H1 (cell line): ENCODE results near the gene TKFC. TPM values are rescaled to one million over a fixed set of nuclear protein-coding genes. Genes with fewer than 3 reads are reported as not detected.

Experiments
- CTCF ChIA-PET: fragments of 300-600 bp; sonication (Branson Sonifier 250); formaldehyde crosslinking; loops from one replicate; lab custom pipeline; 2021; ENCODE audit not compliant: partially characterized antibody; lab: Charles Lee
- POLR2A ChIA-PET: fragments of 300-600 bp; sonication (Branson Sonifier 250); formaldehyde crosslinking; loops from one replicate; lab custom pipeline; 2021; ENCODE audit warnings: inconsistent platforms; ENCODE audit not compliant: partially characterized antibody; lab: Charles Lee
- DNase-seq, 2 experiments: peaks; one replicate each; pipeline versions ENCODE4 v3.0.0 to v3.0.0-alpha.2; 2010 to 2022; ENCODE audit warnings: low spot score in 2 of 2, low read depth in 1 of 2, mixed read lengths in 1 of 2
- FAIRE-seq: peaks from 2 replicates; lab custom pipeline; 2011; peaks lifted over from hg19 to GRCh38; lab: Jason Lieb, UNC
- H2AFZ ChIP-seq: 2 replicates; pipeline ENCODE4 v1.8.1; 2012; ENCODE audit warnings: low read length, inconsistent platforms
- H2AK5ac ChIP-seq: 2 replicates; pipeline ENCODE4 v1.6.1; 2013; ENCODE audit warnings: low read depth, low read length
- H2BK120ac ChIP-seq: replicated peaks from 2 replicates; pipeline ENCODE3; 2013; ENCODE audit warnings: low read depth, low read length, inconsistent platforms
- H2BK12ac ChIP-seq: 2 replicates; pipeline ENCODE4 v1.6.1; 2013; ENCODE audit warnings: low read depth, low read length
- H2BK15ac ChIP-seq: 2 replicates; pipeline ENCODE4 v1.6.1; 2013; ENCODE audit warnings: low read length
- H2BK20ac ChIP-seq: 2 replicates; pipeline ENCODE4 v1.6.1; 2013; ENCODE audit warnings: low read length
- H2BK5ac ChIP-seq: 2 replicates; pipeline ENCODE4 v1.6.1; 2013; ENCODE audit warnings: low read depth, low read length
- H3K14ac ChIP-seq: 2 replicates; pipeline ENCODE4 v1.6.1; 2013; ENCODE audit warnings: inconsistent platforms; ENCODE audit not compliant: insufficient read length
- H3K18ac ChIP-seq: 2 replicates; pipeline ENCODE4 v1.6.1; 2013; ENCODE audit warnings: low read length; ENCODE audit errors: extremely low read depth
- H3K23ac ChIP-seq: 2 replicates; pipeline ENCODE4 v1.6.1; 2013; ENCODE audit warnings: inconsistent platforms; ENCODE audit not compliant: insufficient read length
- H3K23me2 ChIP-seq: 2 replicates; pipeline ENCODE4 v1.6.1; 2013; ENCODE audit warnings: low read depth, low read length
- H3K27ac ChIP-seq: 2 replicates; pipeline ENCODE4 v1.6.1; 2011; ENCODE audit warnings: low read depth, low read length, inconsistent platforms
- H3K27me3 ChIP-seq, 4 experiments: replicated peaks in 1 of 4; 1 replicate in 1 of 4; 2 replicates in 3 of 4; pipeline versions ENCODE4 v1.6.1 to v1.8.1; 2011 to 2013; ENCODE audit warnings: low read length in 3 of 4, mild to moderate bottlenecking in 3 of 4, inconsistent platforms in 2 of 4, mixed read lengths in 2 of 4, moderate library complexity in 1 of 4; ENCODE audit not compliant: control insufficient read depth in 3 of 4, insufficient read depth in 3 of 4; ENCODE audit errors: extremely low read depth in 1 of 4
- H3K36me3 ChIP-seq, 4 experiments: 2 replicates each; pipeline versions ENCODE4 v1.6.1 to v1.8.1; 2011 to 2013; ENCODE audit warnings: mild to moderate bottlenecking in 4 of 4, low read length in 3 of 4, moderate library complexity in 2 of 4, control low read depth in 1 of 4, inconsistent platforms in 1 of 4; ENCODE audit not compliant: insufficient read depth in 4 of 4, control insufficient read depth in 2 of 4
- H3K4ac ChIP-seq: replicated peaks from 2 replicates; pipeline ENCODE3; 2013; ENCODE audit warnings: low read length, low read depth, mixed read lengths, inconsistent platforms; ENCODE audit not compliant: insufficient read length
- H3K4me1 ChIP-seq, 4 experiments: replicated peaks in 1 of 4; 1 replicate in 1 of 4; 2 replicates in 3 of 4; pipeline versions ENCODE4 v1.6.1 to v1.8.1; 2011 to 2013; ENCODE audit warnings: low read length in 3 of 4, inconsistent platforms in 2 of 4, mixed read lengths in 1 of 4; ENCODE audit not compliant: insufficient read depth in 4 of 4, control insufficient read depth in 3 of 4
- H3K4me2 ChIP-seq, 2 experiments: 2 replicates each; pipeline versions ENCODE4 v1.6.1 to v1.8.1; 2011 to 2013; ENCODE audit warnings: low read depth in 2 of 2, low read length in 2 of 2, control low read depth in 1 of 2, inconsistent platforms in 1 of 2, mild to moderate bottlenecking in 1 of 2; ENCODE audit not compliant: insufficient read depth in 1 of 2
- H3K4me3 ChIP-seq, 4 experiments: fragments of 200-600, 300-600 bp in 1 of 4; sonication (generic), shearing (Covaris generic), sonication (Bioruptor Twin) in 1 of 4; 2 replicates each; pipeline versions ENCODE4 v1.5.1 to v1.8.1; 2011 to 2016; ENCODE audit warnings: low read length in 4 of 4, low read depth in 3 of 4, control low read depth in 2 of 4, inconsistent platforms in 2 of 4, mild to moderate bottlenecking in 2 of 4, mixed read lengths in 1 of 4, moderate library complexity in 1 of 4; ENCODE audit not compliant: insufficient read depth in 2 of 4; ENCODE audit errors: extremely low read depth in 1 of 4
- H3K56ac ChIP-seq: replicated peaks from 2 replicates; pipeline ENCODE3; 2013; ENCODE audit warnings: low read depth, mild to moderate bottlenecking, mixed read lengths, low read length, inconsistent platforms; ENCODE audit not compliant: insufficient read length
- H3K79me1 ChIP-seq: 2 replicates; pipeline ENCODE4 v1.6.1; 2013; ENCODE audit warnings: low read depth, low read length, control low read depth
- H3K79me2 ChIP-seq, 2 experiments: 2 replicates each; pipeline versions ENCODE4 v1.6.1 to v1.8.1; 2012 to 2013; ENCODE audit warnings: low read length in 2 of 2, mild to moderate bottlenecking in 2 of 2, inconsistent platforms in 1 of 2; ENCODE audit not compliant: insufficient read depth in 2 of 2, control insufficient read depth in 1 of 2
- H3K9ac ChIP-seq, 4 experiments: replicated peaks in 1 of 4; 1 replicate in 1 of 4; 2 replicates in 3 of 4; pipeline versions ENCODE4 v1.6.1 to v1.8.1; 2011 to 2013; ENCODE audit warnings: low read depth in 3 of 4, low read length in 3 of 4, control low read depth in 2 of 4, mild to moderate bottlenecking in 2 of 4, moderate library complexity in 2 of 4, inconsistent platforms in 1 of 4; ENCODE audit errors: extremely low read depth in 1 of 4
- H3K9me3 ChIP-seq, 2 experiments: 2 replicates each; pipeline versions ENCODE4 v1.6.1 to v1.8.1; 2012 to 2013; ENCODE audit warnings: mild to moderate bottlenecking in 2 of 2, moderate library complexity in 2 of 2, control low read depth in 1 of 2, inconsistent platforms in 1 of 2, low read depth in 1 of 2, low read length in 1 of 2, mixed read lengths in 1 of 2; ENCODE audit not compliant: insufficient read depth in 2 of 2
- H4K20me1 ChIP-seq, 2 experiments: replicated peaks in 1 of 2; 2 replicates each; pipeline versions ENCODE3 to v1.8.1; 2011 to 2013; ENCODE audit warnings: inconsistent platforms in 2 of 2, low read length in 2 of 2, mild to moderate bottlenecking in 1 of 2; ENCODE audit not compliant: insufficient read depth in 2 of 2, control insufficient read depth in 1 of 2
- H4K5ac ChIP-seq: 2 replicates; pipeline ENCODE4 v1.6.1; 2013; ENCODE audit warnings: low read length, low read depth, mixed read lengths, inconsistent platforms; ENCODE audit not compliant: insufficient read length
- H4K8ac ChIP-seq: 2 replicates; pipeline ENCODE4 v1.8.0; 2013; ENCODE audit warnings: mild to moderate bottlenecking, moderate library complexity, low read length, inconsistent platforms; ENCODE audit not compliant: insufficient read depth; ENCODE audit errors: extremely low read depth
- H4K91ac ChIP-seq: replicated peaks from 2 replicates; pipeline ENCODE3; 2013; ENCODE audit warnings: low read length, mixed read lengths, inconsistent platforms; ENCODE audit not compliant: insufficient read length
- CREB1 ChIP-seq: IDR thresholded peaks from 2 replicates; pipeline ENCODE4 v1.6.1; 2012; ENCODE audit warnings: inconsistent platforms
- EGR1 ChIP-seq: IDR thresholded peaks from 2 replicates; pipeline ENCODE4 v1.6.1; 2011; ENCODE audit warnings: low read depth, low read length, borderline replicate concordance
- GABPA ChIP-seq: IDR thresholded peaks from 2 replicates; pipeline ENCODE4 v1.6.1; 2011; ENCODE audit warnings: mild to moderate bottlenecking, low read length, moderate library complexity, borderline replicate concordance; ENCODE audit not compliant: insufficient read depth
- NANOG ChIP-seq: IDR thresholded peaks from 2 replicates; pipeline ENCODE4 v1.6.1; 2011; ENCODE audit warnings: low read length, low read depth, mild to moderate bottlenecking, inconsistent platforms; ENCODE audit not compliant: insufficient read depth, poor library complexity, severe bottlenecking
- PHF8 ChIP-seq: fragments of 200-600 bp; sonication (generic); conservative IDR thresholded peaks from 2 replicates; pipeline ENCODE4 v1.7.1; 2012; ENCODE audit warnings: low read depth, mild to moderate bottlenecking, inconsistent platforms, low read length, moderate library complexity
- RBBP5 ChIP-seq: IDR thresholded peaks from 2 replicates; pipeline ENCODE4 v1.7.1; 2012; ENCODE audit warnings: low read depth, mild to moderate bottlenecking, inconsistent platforms, low read length, moderate library complexity, borderline replicate concordance
- SP2 ChIP-seq: IDR thresholded peaks from 2 replicates; pipeline ENCODE4 v1.6.1; 2012; ENCODE audit warnings: mild to moderate bottlenecking, low read length, inconsistent platforms
- TAF1 ChIP-seq: IDR thresholded peaks from 2 replicates; pipeline ENCODE4 v1.6.1; 2011; ENCODE audit warnings: mild to moderate bottlenecking, low read depth, low read length
- TBP ChIP-seq: IDR thresholded peaks from 2 replicates; pipeline ENCODE4 v1.6.1; 2011; ENCODE audit warnings: low read depth, low read length, improper control_type of control experiment
- YY1 ChIP-seq: IDR thresholded peaks from 2 replicates; pipeline ENCODE4 v1.6.1; 2011; ENCODE audit warnings: low read depth, mild to moderate bottlenecking, low read length
- WGBS, 2 experiments: shearing (Covaris generic) in 1 of 2; methylation state at CpG; one replicate each; pipeline versions ENCODE4 v1.1.6 to v1.1.7; 2013 to 2015; ENCODE audit warnings: low lambda C conversion rate in 2 of 2, mixed read lengths in 2 of 2, inconsistent platforms in 1 of 2, low coverage in 1 of 2, missing lambda C conversion rate in 1 of 2; ENCODE audit not compliant: insufficient replicate concordance in 2 of 2, insufficient coverage in 1 of 2, insufficient read length in 1 of 2; ENCODE audit errors: extremely low coverage in 1 of 2, missing lambda C conversion rate in 1 of 2; 5-methylcytosine and 5-hydroxymethylcytosine counted together
- polyA plus RNA-seq, 7 experiments: library from polyadenylated mRNA; depleted of rRNA in 3 of 7; stranded (reverse) in 5 of 7; unstranded in 2 of 7; fragments of >200 nt in 5 of 7; fragments of 200-250 nt in 2 of 7; gene quantifications; 1 replicate in 5 of 7; 2 replicates in 1 of 7; 4 replicates in 1 of 7; pipeline versions ENCODE4 v1.2.1 to v1.2.3, GENCODE V29; 2011 to 2013; ENCODE audit warnings: missing spikeins in 2 of 7, mixed read lengths in 2 of 7
- total RNA-seq: library from RNA; stranded (reverse); fragmentation: NEBNext Ultra II Directional; extraction: Animal tissue kit (Norgen Biotek cat#: 25700); gene quantifications from 2 replicates; pipeline ENCODE4 v1.2.1, GENCODE V29; 2021

The TKFC gene
- total and polyA plus RNA-seq, 2 of the 8 experiments (the other 6 are each of a cell fraction or from before 2014, with no cell fraction given), result 53.5 to 55.0 TPM

DNA sequence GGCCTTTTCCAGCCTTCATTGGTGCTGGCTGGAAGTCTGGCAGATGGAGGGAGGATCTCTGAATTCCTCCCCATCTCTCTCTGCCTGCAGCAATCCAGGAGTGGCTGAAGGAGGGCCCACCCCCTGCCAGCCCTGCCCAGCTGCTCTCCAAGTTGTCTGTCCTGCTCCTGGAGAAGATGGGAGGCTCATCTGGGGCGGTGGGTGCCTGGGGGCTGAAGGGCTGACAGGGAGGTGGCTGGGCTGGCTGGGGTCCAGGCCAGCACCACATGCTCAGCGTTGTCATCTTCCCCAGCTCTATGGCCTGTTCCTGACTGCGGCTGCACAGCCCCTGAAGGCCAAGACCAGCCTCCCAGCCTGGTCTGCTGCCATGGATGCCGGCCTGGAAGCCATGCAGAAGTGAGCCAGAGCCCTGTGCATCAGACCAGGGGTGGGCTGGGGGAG, 12.2 kb downstream of the TKFC start:
- no peak overlapping the region for H3K14ac ChIP-seq
- no peak overlapping the region for H3K18ac ChIP-seq
- H2AK5ac ChIP-seq, result no peak overlapping the region
- H3K4me3 ChIP-seq, result no peak overlapping the region
- no peak for FAIRE-seq
- peaks cover 0 to 17% (median 7%) of the 10 kb centered on the region in 4 experiments; a peak in 3 of 8 replicates for H3K36me3 ChIP-seq
- H3K4me2 ChIP-seq, result no peak overlapping the region
- H2BK120ac ChIP-seq, result no peak overlapping the region
- H3K9ac ChIP-seq, result no peak overlapping the region
- H4K20me1 ChIP-seq, result peaks cover 0 to 5% of the 10 kb centered on the region in 2 experiments
- 90% methylated on average over 4 of the region's 4 CpGs; no CpG with 5 or more reads in 1 of the 2 experiments for WGBS, 2 experiments
- no peak overlapping the region for H2BK5ac ChIP-seq
- H2AFZ ChIP-seq, result no peak overlapping the region
- H3K4ac ChIP-seq, result no peak overlapping the region
- TF ChIP-seq TAF1, result no peak
- no peak for TF ChIP-seq GABPA
- TF ChIP-seq CREB1, result no peak
- no peak for TF ChIP-seq TBP
- no peak for TF ChIP-seq YY1
- TF ChIP-seq NANOG, result no peak
- TF ChIP-seq EGR1, result no peak
- TF ChIP-seq SP2, result no peak
- no peak for TF ChIP-seq PHF8
- no peak for TF ChIP-seq RBBP5
- TF ChIP-seq, all 59 proteins: peak for 0
- Histone ChIP-seq H3K9me3 (no peaks in the 10 kb centered on the region), H3K4me1 (no peaks in the 10 kb centered on the region), H3K27ac (no peak overlapping the region), H4K5ac (no peak overlapping the region), H3K56ac (no peak overlapping the region), H4K91ac (no peak overlapping the region), H4K8ac (no peak overlapping the region), H2BK15ac (no peak overlapping the region), H3K79me2 (no peaks in the 10 kb centered on the region), H3K27me3 (no peaks in the 10 kb centered on the region), H2BK12ac (no peak overlapping the region), H3K23me2 (no peaks in the 10 kb centered on the region), H3K79me1 (no peaks in the 10 kb centered on the region; the same call in 1 of the 2 replicates), H2BK20ac (no peak overlapping the region), H3K23ac (no peak overlapping the region)
- DNase-seq, result no peak
- ChIA-PET CTCF (interaction anchor here (6.8 to 7.1 kb wide), 2 partner anchors 9 to 40 kb away, joined by 55 to 80 read pairs; no protein-coding TSS in a partner anchor), POLR2A (interaction anchor here (0.6 to 39.7 kb wide), 4 partner anchors 9 to 1445 kb away, joined by 4 to 1106 read pairs (median 32); partner anchors contain the start of genes CYB561A3, DDB1, TKFC and TMEM138)
